Measurements from ENCODE around the gene CDYL. TPM values are rescaled to one million over a fixed set of nuclear protein-coding genes. Genes with fewer than 3 reads are reported as not detected.

CDYL gene
- total and polyA plus RNA-seq, 9 donors, result 9.9 to 71.3 (median 45.1) TPM

GRCh38 chr6:4853349-4853748 lies 77.1 kb downstream of the CDYL start:
- no peak overlapping the region for H3K4me3 ChIP-seq
- H3K27ac ChIP-seq, result no peak overlapping the region
- TF ChIP-seq EP300 (IDR thresholded peaks at IDR 0.05) (no peak), POLR2A (IDR thresholded peaks at IDR 0.05) (no peak), CTCF (IDR thresholded peaks at IDR 0.05) (no peak)
- 62 to 76% (median 72%) methylated on average over 4 of the region's 4 CpGs for WGBS, 3 donors
- H3K9me3 ChIP-seq, result no peaks in the 10 kb centered on the region
- H3K4me1 ChIP-seq (ENCODE audit: insufficient read depth), result peaks cover 3% of the 10 kb centered on the region
- DNase-seq, result no peak
- H3K36me3 ChIP-seq, result no peaks in the 10 kb centered on the region
- no peaks in the 10 kb centered on the region for H3K27me3 ChIP-seq
- intact Hi-C loops (cut with DNase I), result no loop called here

GRCh38 chr6:4853782-4854511 lies 77.7 kb downstream of the CDYL start:
- H3K27ac ChIP-seq, result no peak overlapping the region
- H3K4me1 ChIP-seq (ENCODE audit: insufficient read depth), result peaks cover 2% of the 10 kb centered on the region
- H3K9me3 ChIP-seq, result no peaks in the 10 kb centered on the region
- H3K4me3 ChIP-seq, result no peak overlapping the region
- no peak for DNase-seq
- H3K36me3 ChIP-seq, result no peaks in the 10 kb centered on the region
- H3K27me3 ChIP-seq, result no peaks in the 10 kb centered on the region
- 79 to 86% (median 85%) methylated on average over 16 of the region's 16 CpGs for WGBS, 3 donors
- intact Hi-C loops (cut with DNase I), result no loop called here
- no peak for TF ChIP-seq CTCF (IDR thresholded peaks at IDR 0.05)
- TF ChIP-seq EP300 (IDR thresholded peaks at IDR 0.05), result no peak
- TF ChIP-seq POLR2A (IDR thresholded peaks at IDR 0.05), result no peak

- no peak overlapping the region for H3K4me3 ChIP-seq
- intact Hi-C loops (cut with DNase I), result no loop called here
- no peak for DNase-seq
- H3K36me3 ChIP-seq, result no peaks in the 10 kb centered on the region
- 90 to 95% (median 94%) methylated on average over 3 of the region's 3 CpGs for WGBS, 3 donors
- no peak overlapping the region for H3K27ac ChIP-seq
- no peaks in the 10 kb centered on the region for H3K9me3 ChIP-seq
- TF ChIP-seq EP300 (IDR thresholded peaks at IDR 0.05) (no peak), POLR2A (IDR thresholded peaks at IDR 0.05) (no peak), CTCF (IDR thresholded peaks at IDR 0.05) (no peak)
- peaks cover 1% of the 10 kb centered on the region for H3K4me1 ChIP-seq (ENCODE audit: insufficient read depth)
- no peaks in the 10 kb centered on the region for H3K27me3 ChIP-seq
Observed at GRCh38 chr6:4856785-4857184, 80.6 kb downstream of the CDYL start.

- intact Hi-C loops (cut with DNase I), result no loop called here
- WGBS, 3 donors, result 83 to 93% (median 87%) methylated on average over 8 of the region's 8 CpGs
- no peak for DNase-seq
Observed at GRCh38 chr6:4858194-4859015, 82.2 kb downstream of the CDYL start.

More at GRCh38 chr6:4858194-4859015, 82.2 kb downstream of the CDYL start:
- Histone ChIP-seq H3K27me3 (no peaks in the 10 kb centered on the region), H3K4me3 (no peak overlapping the region), H3K4me1 (ENCODE audit: insufficient read depth) (peaks cover 1% of the 10 kb centered on the region), H3K9me3 (no peaks in the 10 kb centered on the region), H3K27ac (no peak overlapping the region), H3K36me3 (no peaks in the 10 kb centered on the region)
- TF ChIP-seq CTCF (IDR thresholded peaks at IDR 0.05) (no peak), POLR2A (IDR thresholded peaks at IDR 0.05) (no peak), EP300 (IDR thresholded peaks at IDR 0.05) (no peak)

All from ovary (tissue), 9 donors.